Thoracic aorta (tissue), 2 donors: ENCODE measurements around the gene PIP4K2B. TPM values are rescaled to one million over a fixed set of nuclear protein-coding genes. Genes with fewer than 3 reads are reported as not detected.

Experiments
- ATAC-seq: fragments of 150-250 bp; one replicate; pipeline ENCODE4 v1.8.0; 2017; ENCODE audit warnings: low read depth; ENCODE audit not compliant: insufficient number of reproducible peaks, low FRiP score
- DNase-seq: peaks from one replicate; pipeline ENCODE4 v3.0.0-alpha.2; 2020; ENCODE audit warnings: low spot score
- H3K27ac ChIP-seq, 2 donors: fragments of 200-600 bp; sonication (generic); 1 replicate in 1 of 2; 2 replicates in 1 of 2; pipeline ENCODE4 v1.5.1; 2016; ENCODE audit warnings: mild to moderate bottlenecking in 2 of 2, moderate library complexity in 2 of 2
- H3K27me3 ChIP-seq: fragments of 200-600 bp; sonication (generic); replicated peaks from 2 replicates; pipeline ENCODE4 v1.6.0; 2016; ENCODE audit warnings: mild to moderate bottlenecking; ENCODE audit not compliant: insufficient read depth
- H3K36me3 ChIP-seq: fragments of 200-600 bp; sonication (generic); one replicate; pipeline ENCODE4 v1.5.1; 2016
- H3K4me1 ChIP-seq, 2 donors: fragments of 200-600 bp; sonication (generic); 1 replicate in 1 of 2; 2 replicates in 1 of 2; pipeline versions ENCODE4 v1.5.1 to v1.6.0; 2016; ENCODE audit warnings: low read depth in 2 of 2, mild to moderate bottlenecking in 1 of 2; ENCODE audit not compliant: control insufficient read depth in 1 of 2
- H3K4me3 ChIP-seq: fragments of 200-600 bp; sonication (generic); 2 replicates; pipeline ENCODE4 v1.5.1; 2016; ENCODE audit warnings: mild to moderate bottlenecking
- H3K9me3 ChIP-seq: fragments of 200-600 bp; sonication (generic); 2 replicates; pipeline ENCODE4 v1.5.1; 2016
- CTCF ChIP-seq: fragments of 200-600 bp; sonication (generic); IDR thresholded peaks from one replicate; pipeline ENCODE4 v1.5.1; 2019; ENCODE audit warnings: antibody characterized with exemption
- total RNA-seq, 2 donors: library from RNA; depleted of rRNA; stranded (reverse); fragments of >200 nt; gene quantifications; one replicate each; pipeline versions ENCODE4 v1.1.0 to v1.2.3, GENCODE V29; 2016

The PIP4K2B gene
- total RNA-seq, 2 donors from 2014 or later: 56.9 to 82.0 TPM

GRCh38 chr17:38779965-38780752, 19.2 kb downstream of the PIP4K2B start:
- no peak for TF ChIP-seq CTCF
- Histone ChIP-seq H3K4me3 (no peak overlapping the region), H3K27me3 (no peaks in the 10 kb centered on the region), H3K4me1 (no peaks in the 10 kb centered on the region), H3K36me3 (peaks cover 93% of the 10 kb centered on the region), H3K27ac (no peak overlapping the region), H3K9me3 (no peaks in the 10 kb centered on the region)
- DNase-seq (no peak), ATAC-seq (no peak)

GRCh38 chr17:38777641-38778250, 21.6 kb downstream of the PIP4K2B start:
- no peak for TF ChIP-seq CTCF
- ATAC-seq (no peak), DNase-seq (no peak)
- H3K27me3 ChIP-seq: no peaks in the 10 kb centered on the region
- no peak overlapping the region for H3K4me3 ChIP-seq
- peaks cover 91% of the 10 kb centered on the region for H3K36me3 ChIP-seq
- H3K27ac ChIP-seq: no peak overlapping the region
- H3K4me1 ChIP-seq: no peaks in the 10 kb centered on the region
- no peaks in the 10 kb centered on the region for H3K9me3 ChIP-seq

- TF ChIP-seq CTCF: no peak
- Histone ChIP-seq H3K4me1 (no peaks in the 10 kb centered on the region), H3K27ac (no peak overlapping the region), H3K36me3 (peaks cover 85% of the 10 kb centered on the region), H3K4me3 (no peak overlapping the region), H3K27me3 (no peaks in the 10 kb centered on the region), H3K9me3 (no peaks in the 10 kb centered on the region)
- no peak for ATAC-seq
- DNase-seq: no peak
These were observed 26.1 kb downstream of the PIP4K2B start for GRCh38 chr17:38773258-38773657.

GRCh38 chr17:38768417-38768816, 30.9 kb downstream of the PIP4K2B start:
- DNase-seq: no peak
- ATAC-seq: no peak
- no peak for TF ChIP-seq CTCF
- no peak overlapping the region for H3K27ac ChIP-seq
- H3K27me3 ChIP-seq: no peaks in the 10 kb centered on the region
- H3K9me3 ChIP-seq: no peaks in the 10 kb centered on the region
- H3K4me3 ChIP-seq: no peak overlapping the region
- no peaks in the 10 kb centered on the region for H3K4me1 ChIP-seq
- H3K36me3 ChIP-seq: peaks cover 76% of the 10 kb centered on the region

GRCh38 chr17:38766341-38766740, 33.0 kb downstream of the PIP4K2B start:
- H3K27ac ChIP-seq: no peak overlapping the region
- TF ChIP-seq CTCF: no peak
- no peaks in the 10 kb centered on the region for H3K9me3 ChIP-seq
- H3K4me1 ChIP-seq: no peaks in the 10 kb centered on the region
- no peaks in the 10 kb centered on the region for H3K27me3 ChIP-seq
- H3K36me3 ChIP-seq: peaks cover 71% of the 10 kb centered on the region
- DNase-seq (no peak), ATAC-seq (no peak)
- no peak overlapping the region for H3K4me3 ChIP-seq
